Nephron progenitor cell (in vitro differentiated cells): ENCODE data around the gene CYB5D1.
A peak's percentile ranks its signal among the peaks of the same experiment; 100 is the strongest.

Source experiments
- DNase-seq: peaks from one replicate; pipeline ENCODE4 v3.0.0; 2021
- H3K27ac Mint-ChIP-seq: 2 replicates; pipeline ENCODE4 v1.8.0; 2021; ENCODE audit warnings: mild to moderate bottlenecking, moderate library complexity, mixed read lengths
- H3K27me3 Mint-ChIP-seq: 2 replicates; pipeline ENCODE4 v1.8.0; 2021; ENCODE audit warnings: mild to moderate bottlenecking, low read depth, mixed read lengths; ENCODE audit not compliant: poor library complexity
- H3K36me3 Mint-ChIP-seq: 2 replicates; pipeline ENCODE4 v1.8.0; 2021; ENCODE audit warnings: low read depth, mixed read lengths
- H3K4me1 Mint-ChIP-seq: 2 replicates; pipeline ENCODE4 v1.8.0; 2021; ENCODE audit warnings: mixed read lengths
- H3K4me3 Mint-ChIP-seq: 2 replicates; pipeline ENCODE4 v1.8.0; 2021; ENCODE audit warnings: mild to moderate bottlenecking, moderate library complexity, mixed read lengths
- H3K9me3 Mint-ChIP-seq: 2 replicates; pipeline ENCODE4 v1.8.0; 2021; ENCODE audit warnings: mild to moderate bottlenecking, moderate library complexity, mixed read lengths
- CTCF ChIP-seq: fragments of 200-600 bp; sonication (generic); IDR thresholded peaks from 2 replicates; pipeline ENCODE4 v1.5.0; 2021; ENCODE audit warnings: antibody characterized with exemption

Gene CYB5D1

GRCh38 chr17:7852262-7852670 is 5.5 kb upstream of the CYB5D1 start:
- Mint-ChIP-seq H3K27me3 (peaks cover 16% of the 10 kb centered on the region), H3K9me3 (no peaks in the 10 kb centered on the region), H3K27ac (no peak overlapping the region), H3K36me3 (peaks cover 37% of the 10 kb centered on the region), H3K4me3 (no peak overlapping the region), H3K4me1 (peaks cover 17% of the 10 kb centered on the region)
- DNase-seq = no peak
- no peak for TF ChIP-seq CTCF

- Mint-ChIP-seq H3K9me3 (no peaks in the 10 kb centered on the region), H3K27me3 (peaks cover 16% of the 10 kb centered on the region), H3K27ac (no peak overlapping the region), H3K4me3 (no peak overlapping the region), H3K36me3 (peaks cover 37% of the 10 kb centered on the region), H3K4me1 (peaks cover 17% of the 10 kb centered on the region)
- DNase-seq = no peak
- TF ChIP-seq CTCF = no peak
Observed at GRCh38 chr17:7852919-7853690, 4.7 kb upstream of the CYB5D1 start.

GRCh38 chr17:7853691-7854038 is 4.1 kb upstream of the CYB5D1 start:
- H3K4me3 Mint-ChIP-seq = peak overlapping the region; percentile 77

GRCh38 chr17:7854078-7854777 is 3.6 kb upstream of the CYB5D1 start:
- Mint-ChIP-seq H3K36me3 (peaks cover 39% of the 10 kb centered on the region), H3K9me3 (no peaks in the 10 kb centered on the region), H3K27me3 (peaks cover 16% of the 10 kb centered on the region), H3K4me3 (peak overlapping the region; percentile 77), H3K4me1 (peaks cover 17% of the 10 kb centered on the region), H3K27ac (no peak overlapping the region)
- peak; percentile 42 for DNase-seq
- TF ChIP-seq CTCF = no peak

More at GRCh38 chr17:7853691-7854038, 4.1 kb upstream of the CYB5D1 start:
- Mint-ChIP-seq H3K27me3 (peaks cover 16% of the 10 kb centered on the region), H3K4me1 (peaks cover 17% of the 10 kb centered on the region), H3K9me3 (no peaks in the 10 kb centered on the region), H3K27ac (no peak overlapping the region), H3K36me3 (peaks cover 37% of the 10 kb centered on the region)
- DNase-seq = no peak
- no peak for TF ChIP-seq CTCF

GRCh38 chr17:7854851-7855659 is 2.7 kb upstream of the CYB5D1 start, which contains the start of gene TMEM88:
Gene TMEM88, plus strand, starts transcription at chr17:7855066. Its CDS starts 9 bp downstream, at chr17:7855075.
- peaks cover 16% of the 10 kb centered on the region for H3K27me3 Mint-ChIP-seq
- H3K9me3 Mint-ChIP-seq = no peaks in the 10 kb centered on the region
- H3K4me3 Mint-ChIP-seq = peak within 1 kb of the TSS; percentile 77
- TF ChIP-seq CTCF = no peak
- peaks cover 38% of the 10 kb centered on the region for H3K36me3 Mint-ChIP-seq
- peak within 1 kb of the TSS; percentile 53 for H3K27ac Mint-ChIP-seq
- peak; percentile 80 for DNase-seq
- peaks cover 17% of the 10 kb centered on the region for H3K4me1 Mint-ChIP-seq
